ENCODE results near the gene IFRD2. TPM values are rescaled to one million over a fixed set of nuclear protein-coding genes. Genes with fewer than 3 reads are reported as not detected.

The IFRD2 gene
- polyA plus RNA-seq, 1 of the 3 experiments (the other 2 are of a cell fraction), result 73.2 TPM

GRCh38 chr3:50327943-50328691, 35.9 kb upstream of the IFRD2 start, which contains the start of gene TUSC2 (continued):
- TF ChIP-seq, protein P1, sequence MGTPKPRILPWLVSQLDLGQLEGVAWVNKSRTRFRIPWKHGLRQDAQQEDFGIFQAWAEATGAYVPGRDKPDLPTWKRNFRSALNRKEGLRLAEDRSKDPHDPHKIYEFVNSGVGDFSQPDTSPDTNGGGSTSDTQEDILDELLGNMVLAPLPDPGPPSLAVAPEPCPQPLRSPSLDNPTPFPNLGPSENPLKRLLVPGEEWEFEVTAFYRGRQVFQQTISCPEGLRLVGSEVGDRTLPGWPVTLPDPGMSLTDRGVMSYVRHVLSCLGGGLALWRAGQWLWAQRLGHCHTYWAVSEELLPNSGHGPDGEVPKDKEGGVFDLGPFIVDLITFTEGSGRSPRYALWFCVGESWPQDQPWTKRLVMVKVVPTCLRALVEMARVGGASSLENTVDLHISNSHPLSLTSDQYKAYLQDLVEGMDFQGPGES (IDR thresholded peaks at IDR 0.05; ENCODE audit: low read depth, low read length), result peak; percentile 37; the same call in 1 of the 2 replicates
- TF ChIP-seq ZBTB33 (IDR thresholded peaks at IDR 0.05; ENCODE audit: borderline replicate concordance, low read depth) (no peak), JUND (IDR thresholded peaks at IDR 0.05) (no peak), GATA2 (CRISPR knock-in tag; IDR thresholded peaks at IDR 0.05) (no peak), EZH2phosphoT487 (IDR thresholded peaks at IDR 0.05; ENCODE audit: borderline replicate concordance, low read depth) (no peak), FOSL2 (IDR thresholded peaks at IDR 0.05; ENCODE audit: borderline replicate concordance, low read depth) (no peak), RXRA (IDR thresholded peaks at IDR 0.05; ENCODE audit: borderline replicate concordance, low read depth) (no peak), MEF2A (IDR thresholded peaks at IDR 0.05; ENCODE audit: borderline replicate concordance, low read depth) (no peak), ELF1 (IDR thresholded peaks at IDR 0.05) (peak; percentile 90), CHD2 (IDR thresholded peaks at IDR 0.05; ENCODE audit: low read length, partially characterized antibody) (peak; percentile 69), RCOR1 (IDR thresholded peaks at IDR 0.05; ENCODE audit: low read length) (no peak)
- TF ChIP-seq, protein P2, sequence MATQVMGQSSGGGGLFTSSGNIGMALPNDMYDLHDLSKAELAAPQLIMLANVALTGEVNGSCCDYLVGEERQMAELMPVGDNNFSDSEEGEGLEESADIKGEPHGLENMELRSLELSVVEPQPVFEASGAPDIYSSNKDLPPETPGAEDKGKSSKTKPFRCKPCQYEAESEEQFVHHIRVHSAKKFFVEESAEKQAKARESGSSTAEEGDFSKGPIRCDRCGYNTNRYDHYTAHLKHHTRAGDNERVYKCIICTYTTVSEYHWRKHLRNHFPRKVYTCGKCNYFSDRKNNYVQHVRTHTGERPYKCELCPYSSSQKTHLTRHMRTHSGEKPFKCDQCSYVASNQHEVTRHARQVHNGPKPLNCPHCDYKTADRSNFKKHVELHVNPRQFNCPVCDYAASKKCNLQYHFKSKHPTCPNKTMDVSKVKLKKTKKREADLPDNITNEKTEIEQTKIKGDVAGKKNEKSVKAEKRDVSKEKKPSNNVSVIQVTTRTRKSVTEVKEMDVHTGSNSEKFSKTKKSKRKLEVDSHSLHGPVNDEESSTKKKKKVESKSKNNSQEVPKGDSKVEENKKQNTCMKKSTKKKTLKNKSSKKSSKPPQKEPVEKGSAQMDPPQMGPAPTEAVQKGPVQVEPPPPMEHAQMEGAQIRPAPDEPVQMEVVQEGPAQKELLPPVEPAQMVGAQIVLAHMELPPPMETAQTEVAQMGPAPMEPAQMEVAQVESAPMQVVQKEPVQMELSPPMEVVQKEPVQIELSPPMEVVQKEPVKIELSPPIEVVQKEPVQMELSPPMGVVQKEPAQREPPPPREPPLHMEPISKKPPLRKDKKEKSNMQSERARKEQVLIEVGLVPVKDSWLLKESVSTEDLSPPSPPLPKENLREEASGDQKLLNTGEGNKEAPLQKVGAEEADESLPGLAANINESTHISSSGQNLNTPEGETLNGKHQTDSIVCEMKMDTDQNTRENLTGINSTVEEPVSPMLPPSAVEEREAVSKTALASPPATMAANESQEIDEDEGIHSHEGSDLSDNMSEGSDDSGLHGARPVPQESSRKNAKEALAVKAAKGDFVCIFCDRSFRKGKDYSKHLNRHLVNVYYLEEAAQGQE (IDR thresholded peaks at IDR 0.05; ENCODE audit: low read depth, low read length), result peak; percentile 75
- TF ChIP-seq, protein P3, sequence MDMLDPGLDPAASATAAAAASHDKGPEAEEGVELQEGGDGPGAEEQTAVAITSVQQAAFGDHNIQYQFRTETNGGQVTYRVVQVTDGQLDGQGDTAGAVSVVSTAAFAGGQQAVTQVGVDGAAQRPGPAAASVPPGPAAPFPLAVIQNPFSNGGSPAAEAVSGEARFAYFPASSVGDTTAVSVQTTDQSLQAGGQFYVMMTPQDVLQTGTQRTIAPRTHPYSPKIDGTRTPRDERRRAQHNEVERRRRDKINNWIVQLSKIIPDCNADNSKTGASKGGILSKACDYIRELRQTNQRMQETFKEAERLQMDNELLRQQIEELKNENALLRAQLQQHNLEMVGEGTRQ (IDR thresholded peaks at IDR 0.05; ENCODE audit: borderline replicate concordance, low read depth, low read length), result no peak
- TF ChIP-seq, protein P4, sequence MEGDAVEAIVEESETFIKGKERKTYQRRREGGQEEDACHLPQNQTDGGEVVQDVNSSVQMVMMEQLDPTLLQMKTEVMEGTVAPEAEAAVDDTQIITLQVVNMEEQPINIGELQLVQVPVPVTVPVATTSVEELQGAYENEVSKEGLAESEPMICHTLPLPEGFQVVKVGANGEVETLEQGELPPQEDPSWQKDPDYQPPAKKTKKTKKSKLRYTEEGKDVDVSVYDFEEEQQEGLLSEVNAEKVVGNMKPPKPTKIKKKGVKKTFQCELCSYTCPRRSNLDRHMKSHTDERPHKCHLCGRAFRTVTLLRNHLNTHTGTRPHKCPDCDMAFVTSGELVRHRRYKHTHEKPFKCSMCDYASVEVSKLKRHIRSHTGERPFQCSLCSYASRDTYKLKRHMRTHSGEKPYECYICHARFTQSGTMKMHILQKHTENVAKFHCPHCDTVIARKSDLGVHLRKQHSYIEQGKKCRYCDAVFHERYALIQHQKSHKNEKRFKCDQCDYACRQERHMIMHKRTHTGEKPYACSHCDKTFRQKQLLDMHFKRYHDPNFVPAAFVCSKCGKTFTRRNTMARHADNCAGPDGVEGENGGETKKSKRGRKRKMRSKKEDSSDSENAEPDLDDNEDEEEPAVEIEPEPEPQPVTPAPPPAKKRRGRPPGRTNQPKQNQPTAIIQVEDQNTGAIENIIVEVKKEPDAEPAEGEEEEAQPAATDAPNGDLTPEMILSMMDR (IDR thresholded peaks at IDR 0.05), result no peak

All from SK-N-SH (cell line).